Vagina (tissue), 2 donors: Measurements from ENCODE around the gene FNDC5.

Experiments used
- POLR2A ChIP-seq, 2 donors: fragments of 450-650 bp; IDR thresholded peaks; one replicate each; pipeline ENCODE4 v1.6.1; 2017; ENCODE audit warnings: antibody characterized with exemption in 2 of 2, mild to moderate bottlenecking in 2 of 2, moderate library complexity in 2 of 2
- TF ChIP-seq, protein P1 (sequence below), 3 experiments: fragments of 450-650 bp in 2 of 3; fragments of 200-600 bp in 1 of 3; sonication (generic) in 1 of 3; IDR thresholded peaks; one replicate each; pipeline ENCODE4 v1.5.1; 2017 to 2019; ENCODE audit warnings: antibody characterized with exemption in 3 of 3, mild to moderate bottlenecking in 2 of 3, moderate library complexity in 2 of 3

DNA sequence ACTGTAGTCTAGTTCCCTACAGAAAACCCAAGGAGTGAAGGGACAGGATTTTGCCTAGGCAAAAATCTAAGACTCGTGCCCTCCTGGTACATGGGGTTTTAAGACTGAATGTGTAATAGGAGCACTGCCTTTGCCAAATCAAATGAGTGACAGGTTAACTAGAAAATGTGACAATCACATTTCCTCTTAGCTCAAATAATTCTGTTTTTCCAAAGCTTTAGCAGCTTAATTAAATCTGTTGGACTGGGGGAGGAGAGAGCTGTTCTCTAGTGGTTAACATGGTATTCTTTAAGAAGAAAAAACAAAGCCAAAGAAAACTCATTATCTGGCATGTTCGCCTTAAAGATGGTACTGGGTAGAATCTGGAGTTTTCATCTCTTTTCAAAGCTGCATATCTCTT, 12.6 kb downstream of the FNDC5 start:
- no peak for TF ChIP-seq POLR2A (IDR thresholded peaks at IDR 0.05)
- TF ChIP-seq, protein P1, sequence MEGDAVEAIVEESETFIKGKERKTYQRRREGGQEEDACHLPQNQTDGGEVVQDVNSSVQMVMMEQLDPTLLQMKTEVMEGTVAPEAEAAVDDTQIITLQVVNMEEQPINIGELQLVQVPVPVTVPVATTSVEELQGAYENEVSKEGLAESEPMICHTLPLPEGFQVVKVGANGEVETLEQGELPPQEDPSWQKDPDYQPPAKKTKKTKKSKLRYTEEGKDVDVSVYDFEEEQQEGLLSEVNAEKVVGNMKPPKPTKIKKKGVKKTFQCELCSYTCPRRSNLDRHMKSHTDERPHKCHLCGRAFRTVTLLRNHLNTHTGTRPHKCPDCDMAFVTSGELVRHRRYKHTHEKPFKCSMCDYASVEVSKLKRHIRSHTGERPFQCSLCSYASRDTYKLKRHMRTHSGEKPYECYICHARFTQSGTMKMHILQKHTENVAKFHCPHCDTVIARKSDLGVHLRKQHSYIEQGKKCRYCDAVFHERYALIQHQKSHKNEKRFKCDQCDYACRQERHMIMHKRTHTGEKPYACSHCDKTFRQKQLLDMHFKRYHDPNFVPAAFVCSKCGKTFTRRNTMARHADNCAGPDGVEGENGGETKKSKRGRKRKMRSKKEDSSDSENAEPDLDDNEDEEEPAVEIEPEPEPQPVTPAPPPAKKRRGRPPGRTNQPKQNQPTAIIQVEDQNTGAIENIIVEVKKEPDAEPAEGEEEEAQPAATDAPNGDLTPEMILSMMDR (IDR thresholded peaks at IDR 0.05) = no peak
